Measurements from ENCODE around the gene TMPRSS4. TPM values are rescaled to one million over a fixed set of nuclear protein-coding genes. Genes with fewer than 3 reads are reported as not detected.

Gene TMPRSS4
- total RNA-seq, 4 donors from 2014 or later, result 142 to 197 (median 161) TPM

DNA sequence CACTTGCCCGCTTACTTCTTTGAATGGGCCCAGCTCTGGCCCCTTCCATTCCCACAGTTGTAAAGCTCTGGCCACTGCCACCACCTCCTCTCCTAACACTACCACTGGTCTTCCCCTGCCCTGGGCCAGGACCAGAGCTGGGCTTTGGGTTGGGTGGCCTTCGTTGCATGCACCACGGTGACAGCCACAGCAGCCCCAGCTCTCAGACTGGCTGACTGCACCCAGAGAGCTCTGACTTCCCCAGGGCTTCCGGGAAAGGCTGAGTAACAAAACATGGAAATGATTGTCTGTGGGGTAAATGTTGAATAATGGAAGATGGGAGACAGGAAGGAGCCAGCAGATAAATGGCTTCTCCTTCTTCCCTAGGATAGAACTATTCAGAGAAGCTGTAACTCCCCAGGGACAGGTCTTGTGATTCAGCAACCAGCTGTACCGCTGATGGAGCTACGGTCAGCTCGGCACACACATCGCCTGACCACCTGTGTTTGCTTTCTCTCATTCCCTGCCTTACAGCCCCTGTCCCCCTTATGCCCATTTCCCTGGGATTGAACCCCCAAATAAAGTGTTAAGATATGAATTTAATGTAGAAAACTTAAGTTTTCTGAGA is 48.2 kb downstream of the TMPRSS4 start:
- TF ChIP-seq, protein P1, sequence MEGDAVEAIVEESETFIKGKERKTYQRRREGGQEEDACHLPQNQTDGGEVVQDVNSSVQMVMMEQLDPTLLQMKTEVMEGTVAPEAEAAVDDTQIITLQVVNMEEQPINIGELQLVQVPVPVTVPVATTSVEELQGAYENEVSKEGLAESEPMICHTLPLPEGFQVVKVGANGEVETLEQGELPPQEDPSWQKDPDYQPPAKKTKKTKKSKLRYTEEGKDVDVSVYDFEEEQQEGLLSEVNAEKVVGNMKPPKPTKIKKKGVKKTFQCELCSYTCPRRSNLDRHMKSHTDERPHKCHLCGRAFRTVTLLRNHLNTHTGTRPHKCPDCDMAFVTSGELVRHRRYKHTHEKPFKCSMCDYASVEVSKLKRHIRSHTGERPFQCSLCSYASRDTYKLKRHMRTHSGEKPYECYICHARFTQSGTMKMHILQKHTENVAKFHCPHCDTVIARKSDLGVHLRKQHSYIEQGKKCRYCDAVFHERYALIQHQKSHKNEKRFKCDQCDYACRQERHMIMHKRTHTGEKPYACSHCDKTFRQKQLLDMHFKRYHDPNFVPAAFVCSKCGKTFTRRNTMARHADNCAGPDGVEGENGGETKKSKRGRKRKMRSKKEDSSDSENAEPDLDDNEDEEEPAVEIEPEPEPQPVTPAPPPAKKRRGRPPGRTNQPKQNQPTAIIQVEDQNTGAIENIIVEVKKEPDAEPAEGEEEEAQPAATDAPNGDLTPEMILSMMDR (IDR thresholded peaks at IDR 0.05), result no peak
- TF ChIP-seq POLR2A (IDR thresholded peaks at IDR 0.05), result no peak
- H3K4me3 ChIP-seq, result no peak overlapping the region
- DNase-seq, result no peak
- no peak overlapping the region for H3K27ac ChIP-seq
- peaks cover 0 to 54% (median 0%) of the 10 kb centered on the region in 3 donors for H3K36me3 ChIP-seq
- H3K9me3 ChIP-seq, result no peaks in the 10 kb centered on the region
- no peaks in the 10 kb centered on the region for H3K27me3 ChIP-seq
- H3K4me1 ChIP-seq, result peaks cover 0 to 15% (median 4%) of the 10 kb centered on the region in 3 donors
- intact Hi-C loops (cut with DNase I), result no loop called here
- 76 to 84% methylated on average over 5 to 6 of the region's 8 CpGs for WGBS, 2 donors

DNA sequence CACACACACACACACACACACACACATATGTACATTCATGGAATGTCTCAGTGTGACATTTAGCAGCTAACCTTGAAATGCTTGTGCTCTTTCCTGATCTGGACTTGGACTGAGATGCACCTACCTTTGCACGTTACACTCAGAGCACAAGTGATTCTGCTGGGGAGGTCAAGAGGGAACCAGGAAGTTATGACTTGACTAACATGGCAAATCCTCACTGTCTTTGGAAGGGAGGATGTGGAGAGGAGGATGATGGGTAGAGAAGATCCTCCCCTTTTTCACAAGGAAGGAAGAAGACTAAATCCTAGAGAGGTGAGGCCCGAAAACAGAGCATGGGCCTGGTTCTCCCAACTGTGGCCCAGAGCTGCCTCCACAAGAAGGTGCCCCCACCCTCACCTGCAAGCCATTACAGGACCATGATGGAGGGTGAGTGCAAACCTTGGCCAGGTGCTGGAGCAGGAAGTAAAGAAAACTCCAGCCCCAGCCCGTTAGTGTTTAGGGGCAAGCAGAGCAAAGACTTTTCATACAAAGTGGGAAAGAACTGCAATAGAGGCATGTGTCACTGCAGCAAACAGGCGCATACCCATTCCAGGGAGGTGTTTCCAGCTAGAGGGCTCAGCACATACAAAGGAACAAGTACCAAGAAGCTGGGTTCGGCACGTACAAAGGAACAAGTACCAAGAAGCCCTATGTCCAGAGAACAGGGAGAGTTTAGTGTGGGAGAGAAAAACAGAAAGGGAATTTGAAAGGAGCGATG is 49.4 kb downstream of the TMPRSS4 start:
- H3K27ac ChIP-seq, result no peak overlapping the region
- peaks cover 0 to 42% (median 0%) of the 10 kb centered on the region in 3 donors for H3K36me3 ChIP-seq
- TF ChIP-seq, protein P1 (IDR thresholded peaks at IDR 0.05), result no peak
- no peak for TF ChIP-seq POLR2A (IDR thresholded peaks at IDR 0.05)
- H3K27me3 ChIP-seq, result no peaks in the 10 kb centered on the region
- 72 to 74% methylated on average over 6 to 7 of the region's 7 CpGs for WGBS, 2 donors
- no peaks in the 10 kb centered on the region for H3K9me3 ChIP-seq
- peaks cover 0 to 22% (median 4%) of the 10 kb centered on the region in 3 donors for H3K4me1 ChIP-seq
- intact Hi-C loops (cut with DNase I), result no loop called here
- no peak overlapping the region for H3K4me3 ChIP-seq
- no peak for DNase-seq

DNA sequence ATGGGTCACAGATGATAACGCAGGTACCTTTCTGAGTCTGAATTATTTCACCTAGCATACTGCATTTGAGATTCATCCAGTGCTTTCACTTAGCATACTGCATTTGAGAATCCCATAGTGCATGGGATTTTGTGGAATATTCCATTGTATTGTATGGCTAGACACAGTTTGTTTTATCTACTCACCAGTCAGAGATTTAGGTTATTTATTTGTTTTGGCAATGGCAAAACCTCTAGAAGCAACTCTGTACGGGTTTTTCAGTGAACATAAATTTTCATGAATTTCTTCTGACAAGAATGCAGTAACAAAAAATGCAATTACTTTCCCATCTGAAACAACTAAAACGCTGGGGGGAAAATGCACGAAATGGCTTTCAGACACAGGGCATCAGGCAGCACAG is 51.4 kb downstream of the TMPRSS4 start:
- Histone ChIP-seq H3K36me3 (peaks cover 0 to 28% (median 0%) of the 10 kb centered on the region in 3 donors), H3K27ac (peak overlapping the region in 2 of 4 donors; percentile 22 to 56), H3K4me1 (peaks cover 0 to 38% (median 4%) of the 10 kb centered on the region in 3 donors), H3K9me3 (no peaks in the 10 kb centered on the region), H3K4me3 (no peak overlapping the region), H3K27me3 (no peaks in the 10 kb centered on the region)
- intact Hi-C loops (cut with DNase I), result no loop called here
- no peak for DNase-seq
- 38 to 51% methylated on average over 4 of the region's 4 CpGs for WGBS, 2 donors
- no peak for TF ChIP-seq POLR2A (IDR thresholded peaks at IDR 0.05)
- TF ChIP-seq, protein P1 (IDR thresholded peaks at IDR 0.05), result no peak

DNA sequence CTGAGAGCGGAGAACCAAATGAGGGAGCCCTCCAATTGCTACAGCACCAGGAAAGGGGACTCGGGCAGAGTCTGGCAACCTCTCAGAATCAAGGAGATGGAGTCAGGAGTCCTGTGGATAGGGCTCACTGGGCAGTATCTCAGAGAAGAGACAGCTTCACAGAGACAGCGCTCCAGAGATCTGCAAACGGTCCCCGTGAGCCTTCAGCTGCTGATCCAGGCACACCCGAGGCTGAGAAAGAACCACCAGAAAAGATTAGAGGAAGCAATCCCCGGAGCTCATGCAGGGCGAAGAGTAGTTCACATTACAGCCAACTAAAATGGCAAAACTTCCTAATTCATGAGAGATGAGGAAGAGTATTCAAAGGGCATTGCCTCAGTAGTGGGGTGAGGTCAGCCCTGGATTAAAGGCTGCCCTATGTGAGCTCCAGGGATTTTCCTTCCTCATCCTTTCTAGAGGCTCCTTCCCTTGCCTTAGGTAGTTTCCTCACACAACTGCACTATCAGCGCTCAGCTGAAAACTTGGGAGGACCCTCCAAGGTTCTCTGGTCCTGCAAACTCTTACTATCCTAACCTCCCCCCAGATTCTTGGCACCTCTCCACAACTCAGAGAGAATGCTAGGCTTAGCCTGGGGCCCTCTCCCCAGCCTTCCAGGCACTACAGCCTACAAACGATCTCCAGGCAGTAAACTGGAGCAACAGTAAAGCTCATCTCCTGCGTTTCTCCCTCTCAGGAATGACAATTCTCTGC is 52.0 kb downstream of the TMPRSS4 start:
- WGBS, 2 donors, result 58 to 61% methylated on average over 11 of the region's 11 CpGs
- Histone ChIP-seq H3K36me3 (peaks cover 0 to 22% (median 0%) of the 10 kb centered on the region in 3 donors), H3K27me3 (no peaks in the 10 kb centered on the region), H3K4me1 (peaks cover 0 to 42% (median 4%) of the 10 kb centered on the region in 3 donors), H3K4me3 (no peak overlapping the region), H3K27ac (peak overlapping the region; percentile 0 to 56 (median 20)), H3K9me3 (no peaks in the 10 kb centered on the region)
- intact Hi-C loops (cut with DNase I), result no loop called here
- no peak for DNase-seq
- TF ChIP-seq, protein P1 (IDR thresholded peaks at IDR 0.05), result no peak
- no peak for TF ChIP-seq POLR2A (IDR thresholded peaks at IDR 0.05)

Measured in esophagus squamous epithelium (tissue), 5 donors.